HG03442 (cell line): ENCODE measurements around the gene ANKRD40CL.
"Not testable (repeated sequence)": the region's sequence is repeated elsewhere in the genome, so short reads cannot be mapped to it uniquely, and the experiment has no call there.

Experiments
- ATAC-seq: cut with Tn5 transposase; IDR thresholded peaks from one replicate; pipeline ENCODE4 v1.9.1; 2021; ENCODE audit warnings: mild to moderate bottlenecking, moderate library complexity; ENCODE audit not compliant: unreplicated experiment

Gene ANKRD40CL

GRCh38 chr17:50763716-50764475 lies 3.4 kb downstream of the ANKRD40CL start:
- ATAC-seq = no peak

- no peak for ATAC-seq
Observed at GRCh38 chr17:50762177-50762576, 5.1 kb downstream of the ANKRD40CL start.

GRCh38 chr17:50758989-50759544 lies 8.3 kb downstream of the ANKRD40CL start:
- no peak for ATAC-seq

GRCh38 chr17:50758524-50758923 lies 8.8 kb downstream of the ANKRD40CL start:
- no peak for ATAC-seq

- ATAC-seq = no peak
Observed at GRCh38 chr17:50754521-50754920, 12.8 kb downstream of the ANKRD40CL start.

GRCh38 chr17:50749245-50749644 lies 18.1 kb downstream of the ANKRD40CL start:
- no peak for ATAC-seq

GRCh38 chr17:50745631-50746030 lies 21.7 kb downstream of the ANKRD40CL start:
- ATAC-seq = no peak

- no peak for ATAC-seq
Observed at GRCh38 chr17:50739098-50739497, 28.2 kb downstream of the ANKRD40CL start.

- no peak for ATAC-seq
Observed at GRCh38 chr17:50737118-50737698, 30.1 kb downstream of the ANKRD40CL start.

GRCh38 chr17:50735287-50735686 lies 32.0 kb downstream of the ANKRD40CL start:
- ATAC-seq = no peak

GRCh38 chr17:50731575-50732460 lies 35.5 kb downstream of the ANKRD40CL start:
- ATAC-seq = no peak

GRCh38 chr17:50728881-50729765 lies 38.2 kb downstream of the ANKRD40CL start:
- no peak for ATAC-seq

- no peak for ATAC-seq
Observed at GRCh38 chr17:50728112-50728429, 39.2 kb downstream of the ANKRD40CL start.

GRCh38 chr17:50725769-50726655 lies 41.3 kb downstream of the ANKRD40CL start:
- no peak for ATAC-seq

- ATAC-seq = not testable (repeated sequence)
Observed at GRCh38 chr17:50724622-50725021, 42.7 kb downstream of the ANKRD40CL start.

GRCh38 chr17:50722746-50723145 lies 44.6 kb downstream of the ANKRD40CL start:
- ATAC-seq = no peak

- ATAC-seq = no peak
Observed at GRCh38 chr17:50721194-50722010, 45.9 kb downstream of the ANKRD40CL start.

GRCh38 chr17:50719924-50720794 lies 47.2 kb downstream of the ANKRD40CL start:
- ATAC-seq = no peak
